HG03571 (cell line): ENCODE measurements around the gene DUSP9.
"Not testable (repeated sequence)": the region's sequence is repeated elsewhere in the genome, so short reads cannot be mapped to it uniquely, and the experiment has no call there.

Experiments
- ATAC-seq: cut with Tn5 transposase; IDR thresholded peaks from one replicate; pipeline ENCODE4 v1.9.1; 2021; ENCODE audit not compliant: unreplicated experiment

The DUSP9 gene

DNA sequence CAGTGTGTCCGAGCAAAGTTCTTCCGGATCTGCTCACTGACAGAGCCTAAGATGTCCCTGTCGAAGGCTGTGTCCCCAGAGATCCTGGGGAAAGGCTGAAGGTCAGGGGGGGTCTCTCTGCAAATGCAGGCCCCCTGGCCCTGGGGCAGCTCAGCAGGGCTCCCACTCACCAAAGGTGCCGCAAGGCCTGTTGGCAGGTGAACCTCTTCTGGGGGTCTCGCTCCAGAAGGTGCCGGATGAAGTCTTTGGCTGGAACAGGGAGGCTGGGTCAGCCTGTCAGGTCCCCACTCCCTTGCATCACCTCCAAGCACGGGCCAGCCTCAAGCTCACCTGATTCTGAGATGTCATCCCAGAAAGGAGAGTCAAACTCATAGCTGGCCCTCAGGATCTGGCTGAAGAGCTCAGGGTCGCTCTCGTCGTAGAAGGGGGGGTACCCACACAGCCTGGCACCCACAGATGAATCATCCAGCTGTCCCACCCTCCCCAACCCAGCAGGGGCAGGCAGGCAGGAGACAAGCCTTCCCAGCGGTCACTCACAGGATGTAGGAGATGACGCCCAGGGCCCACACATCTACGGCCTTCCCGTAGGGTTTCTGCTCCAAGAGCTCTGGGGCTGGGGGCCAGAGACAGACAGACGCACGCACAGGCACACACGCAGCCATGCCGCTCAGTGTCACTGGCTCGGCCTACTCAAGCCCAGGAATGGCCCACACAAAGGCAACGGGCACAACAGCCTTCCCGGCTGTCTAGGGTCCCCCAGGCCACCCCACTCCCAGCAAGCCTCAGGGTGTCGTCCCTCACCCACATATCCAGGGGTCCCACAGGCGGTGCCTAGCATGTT lies 24.0 kb downstream of the DUSP9 start:
- no peak for ATAC-seq

DNA sequence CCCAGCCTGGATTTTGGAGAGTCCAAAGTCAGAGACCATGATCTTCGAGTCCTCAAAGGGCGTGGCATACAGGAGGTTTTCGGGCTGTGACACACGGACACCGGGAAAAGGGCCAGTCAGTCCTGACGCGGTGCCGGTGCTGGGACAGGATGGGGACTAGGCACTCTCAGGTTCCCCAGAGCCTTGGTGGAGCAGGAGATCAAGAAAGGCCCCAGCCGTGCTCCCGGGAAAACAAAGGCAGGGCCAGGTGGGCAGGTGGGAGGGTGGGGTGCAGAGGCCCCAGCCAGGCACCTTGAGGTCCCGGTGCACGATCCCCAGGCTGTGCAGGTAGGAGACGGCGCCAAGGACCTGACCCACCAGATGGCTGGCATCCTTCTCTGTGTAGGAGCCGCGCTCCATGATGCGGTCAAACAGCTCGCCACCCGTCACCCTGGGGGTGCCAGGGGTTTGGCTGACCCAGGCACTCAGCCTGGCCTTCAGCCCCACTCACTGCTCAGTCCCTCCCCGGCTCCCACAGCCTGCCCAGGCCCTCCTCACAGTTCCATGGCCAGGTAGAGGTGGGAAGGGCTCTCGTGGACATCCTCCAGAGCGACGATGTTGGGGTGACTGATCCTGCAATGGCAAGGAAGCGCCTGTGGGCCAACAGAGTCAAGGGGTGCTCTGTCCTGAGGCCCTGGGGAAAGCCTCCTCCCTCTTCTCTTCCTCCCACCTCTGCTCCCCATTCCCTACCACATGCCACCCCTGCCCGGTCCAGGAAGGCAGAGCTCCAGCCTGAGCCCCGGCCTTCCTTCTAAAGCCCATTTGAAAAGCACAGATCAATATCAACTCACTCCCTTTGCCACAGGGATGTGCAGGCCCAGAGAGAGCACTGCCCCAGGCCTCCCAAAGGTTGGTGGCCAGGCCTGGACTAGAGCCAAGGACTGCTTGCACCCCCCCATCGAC lies 24.9 kb downstream of the DUSP9 start:
- ATAC-seq: no peak

DNA sequence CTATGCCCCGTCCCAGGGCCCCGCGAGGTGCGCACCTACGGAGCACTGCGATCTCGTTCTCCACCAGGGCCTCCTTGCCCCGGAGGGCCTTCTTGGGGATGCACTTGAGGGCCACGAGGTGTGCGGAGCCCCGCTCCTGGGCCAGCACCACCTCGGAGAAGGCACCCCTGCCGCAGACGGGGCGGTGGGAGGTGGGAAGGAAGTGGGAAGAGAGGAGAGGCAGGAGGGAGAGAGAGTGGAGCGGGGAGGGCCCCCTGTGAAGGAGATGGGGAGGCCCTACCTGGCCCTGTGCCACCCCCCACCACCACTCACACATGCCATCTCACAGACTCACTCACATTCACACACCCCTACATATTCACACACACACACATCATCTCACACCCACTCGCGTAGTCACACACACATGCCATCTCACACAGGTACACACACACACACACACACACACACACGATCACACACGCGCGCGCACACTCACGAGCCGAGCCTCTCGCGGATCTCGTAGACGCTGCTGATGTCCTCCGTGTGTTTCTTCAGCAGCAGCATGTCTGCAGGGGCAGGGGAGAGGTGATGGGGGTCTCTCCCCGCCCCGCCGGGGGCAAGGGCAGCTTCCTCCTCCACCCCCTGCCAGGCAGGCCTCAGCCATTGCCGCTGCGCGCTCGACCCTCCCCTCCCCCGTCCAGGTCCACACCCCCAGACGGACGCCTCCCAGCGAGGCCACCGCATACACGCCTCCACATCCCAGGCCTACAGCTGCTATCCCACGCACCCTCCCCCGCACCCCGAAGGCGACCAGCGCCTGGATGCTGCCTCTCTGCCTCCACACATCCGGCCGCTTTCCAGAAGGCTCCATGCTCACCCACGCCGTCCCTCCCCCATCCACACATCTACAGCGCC lies 25.8 kb downstream of the DUSP9 start:
- no peak for ATAC-seq

DNA sequence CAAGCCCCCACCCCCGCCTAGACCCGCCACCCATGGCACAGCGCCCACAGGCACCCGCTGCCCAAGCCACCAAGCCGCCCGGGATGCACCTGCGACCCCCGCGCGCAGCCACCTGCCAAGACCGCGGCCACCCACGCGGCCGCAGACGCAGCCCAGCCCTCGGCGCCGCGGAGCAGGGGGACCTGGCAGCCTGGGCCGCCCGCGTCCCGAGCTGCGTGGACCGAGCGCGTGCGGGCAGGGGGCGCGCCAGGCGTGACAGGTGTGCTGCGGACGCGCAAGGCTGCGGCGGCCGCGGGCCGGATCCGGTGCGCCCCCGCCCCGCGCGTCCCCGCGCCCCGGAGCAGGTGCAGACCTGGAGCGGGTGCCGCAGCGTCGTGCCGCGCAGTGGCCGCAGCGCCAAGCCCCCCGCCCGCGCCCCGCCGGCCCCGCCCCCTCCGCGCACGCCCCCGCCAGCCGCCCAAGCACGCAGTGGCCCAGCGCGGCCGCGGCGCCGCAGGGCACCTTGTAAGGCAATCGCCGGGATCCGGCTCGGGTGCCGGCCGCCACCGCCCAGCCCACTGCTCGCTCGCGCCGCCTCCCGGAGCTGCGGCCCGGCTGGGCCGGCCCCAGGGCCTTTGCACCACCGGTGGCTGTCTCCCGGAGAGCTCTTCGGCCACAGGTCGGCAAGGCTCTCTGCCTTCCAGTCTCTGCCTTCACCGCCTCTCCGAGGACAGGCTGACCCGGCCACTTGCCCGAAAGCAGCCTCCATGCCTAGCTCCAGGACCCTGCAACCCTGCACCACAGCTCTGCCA lies 26.6 kb downstream of the DUSP9 start, which contains the start of gene PNCK:
TSS of gene PNCK (minus strand) at position 386 of the 791 bp plus-strand sequence. CDS start 737 bp downstream, outside the sequence.
- no peak for ATAC-seq

DNA sequence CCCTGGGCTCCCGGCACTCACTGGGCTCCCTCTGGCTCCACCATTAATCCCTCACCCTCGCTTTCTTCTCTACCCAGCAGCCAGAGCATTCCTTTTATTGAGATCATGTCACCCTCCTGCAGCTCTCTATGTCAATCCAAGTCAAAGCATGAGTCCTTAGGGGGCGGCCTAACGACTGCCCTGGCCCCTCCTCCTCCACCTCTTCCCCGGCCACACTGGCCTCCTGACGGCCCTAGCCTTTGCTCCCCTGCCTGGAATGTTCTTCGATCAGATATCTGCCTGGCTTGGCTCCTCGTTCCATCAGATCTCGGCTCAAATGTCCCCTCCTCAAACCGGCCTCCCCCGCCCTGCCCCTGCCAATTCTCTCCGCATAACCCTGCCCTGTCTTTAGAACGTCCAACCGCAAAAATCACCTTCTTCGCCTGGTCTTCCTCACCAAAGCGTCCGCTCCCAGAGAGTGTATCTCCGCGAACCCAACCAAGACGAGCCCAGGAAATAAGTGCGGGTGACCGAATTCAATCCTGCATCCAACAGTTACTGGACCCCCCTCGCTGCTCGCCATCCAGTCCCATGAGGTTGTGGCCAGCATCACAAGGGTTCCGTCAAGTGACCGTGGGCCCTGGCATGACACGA lies 27.3 kb downstream of the DUSP9 start:
- ATAC-seq: no peak

DNA sequence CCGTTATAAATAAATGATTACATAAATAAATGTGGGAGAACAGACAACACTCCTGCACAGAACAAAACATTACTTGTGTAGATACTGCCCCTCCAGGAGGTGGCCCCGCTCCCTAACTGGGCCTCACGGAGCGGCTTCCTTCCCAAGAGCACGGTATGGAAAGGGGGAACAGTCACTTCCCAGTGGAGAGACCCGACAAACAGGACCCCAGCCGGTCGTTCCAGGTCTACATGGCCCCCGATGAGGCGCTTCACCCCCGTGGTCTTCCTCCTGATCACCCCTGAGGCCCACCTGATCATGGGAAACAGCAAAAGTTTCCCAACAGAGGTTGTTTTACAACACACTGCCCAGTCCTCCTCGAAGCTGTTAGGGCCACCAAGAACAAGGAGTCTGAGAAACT lies 34.2 kb downstream of the DUSP9 start:
- no peak for ATAC-seq

DNA sequence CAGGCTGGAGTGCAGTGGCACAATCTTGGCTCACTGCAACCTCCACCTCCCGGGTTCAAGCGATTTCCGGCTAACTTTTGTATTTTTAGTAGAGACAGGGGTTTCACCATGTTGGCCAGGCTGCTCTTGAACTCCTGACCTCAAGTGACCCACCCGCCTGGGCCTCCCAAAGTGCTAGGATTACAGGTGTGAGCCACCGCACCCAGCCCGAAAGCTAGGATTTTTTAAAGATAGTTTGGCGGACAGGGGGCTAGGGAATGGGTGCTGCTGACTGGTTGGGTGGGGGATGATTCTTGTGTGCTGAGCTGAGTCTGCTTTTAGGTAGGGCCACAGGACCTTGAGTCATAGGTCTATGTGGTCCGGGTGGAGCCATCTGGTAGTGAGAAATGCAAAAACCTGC lies 36.5 kb downstream of the DUSP9 start:
- not testable (repeated sequence) for ATAC-seq

DNA sequence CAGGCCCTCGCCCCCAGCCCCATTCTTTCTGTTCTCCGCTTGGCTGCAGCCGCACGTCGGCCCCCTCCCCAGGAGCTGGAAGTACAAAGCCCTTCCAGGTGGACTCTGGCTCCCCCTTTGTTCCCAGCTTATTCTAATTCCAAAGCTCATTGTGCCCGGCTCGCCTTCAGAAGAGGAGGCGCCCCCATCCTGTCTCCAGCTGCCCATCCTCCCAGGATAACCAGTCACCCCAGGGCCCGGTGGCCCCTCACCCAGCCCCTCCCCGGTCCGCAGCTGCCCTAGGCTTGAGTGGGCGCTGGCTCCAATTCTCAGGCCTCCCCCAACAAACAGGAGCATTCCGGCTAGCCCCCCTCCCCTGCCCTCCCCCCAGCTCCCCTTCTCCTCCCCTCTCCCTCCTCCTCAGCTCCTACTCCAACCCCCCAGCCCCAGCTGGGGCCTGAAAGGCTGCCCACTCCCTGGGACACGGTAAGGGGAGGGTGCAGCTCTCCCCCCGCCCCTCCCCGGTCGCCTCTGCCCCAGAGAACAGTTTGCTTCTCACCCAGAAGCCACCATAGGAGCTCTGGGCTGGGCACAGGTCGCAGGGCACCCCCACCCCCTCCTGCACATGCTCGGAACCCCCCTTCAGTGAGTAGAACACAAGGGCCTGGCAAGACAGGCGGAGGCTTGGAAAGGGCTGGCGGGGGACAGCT lies 37.6 kb downstream of the DUSP9 start:
- no peak for ATAC-seq

DNA sequence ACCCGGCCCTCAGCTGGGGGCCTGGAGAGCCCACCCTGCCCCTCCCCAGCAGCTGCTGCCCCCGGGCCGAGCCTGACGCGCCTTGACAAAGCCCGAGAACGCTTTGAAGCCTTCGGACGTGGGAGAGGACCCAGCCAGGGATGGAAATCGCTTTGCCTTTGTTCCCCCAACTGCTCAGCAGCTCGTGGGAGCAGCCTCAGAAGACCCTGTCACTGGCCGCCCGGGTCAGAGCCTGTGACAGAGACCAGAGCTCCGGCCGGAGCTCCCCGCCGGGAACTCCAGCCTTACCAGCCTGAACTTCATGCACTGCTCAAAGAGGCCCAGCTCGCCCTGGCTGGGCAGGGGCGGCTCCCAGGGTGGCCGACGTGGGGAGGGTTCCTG lies 38.1 kb downstream of the DUSP9 start:
- ATAC-seq: no peak

DNA sequence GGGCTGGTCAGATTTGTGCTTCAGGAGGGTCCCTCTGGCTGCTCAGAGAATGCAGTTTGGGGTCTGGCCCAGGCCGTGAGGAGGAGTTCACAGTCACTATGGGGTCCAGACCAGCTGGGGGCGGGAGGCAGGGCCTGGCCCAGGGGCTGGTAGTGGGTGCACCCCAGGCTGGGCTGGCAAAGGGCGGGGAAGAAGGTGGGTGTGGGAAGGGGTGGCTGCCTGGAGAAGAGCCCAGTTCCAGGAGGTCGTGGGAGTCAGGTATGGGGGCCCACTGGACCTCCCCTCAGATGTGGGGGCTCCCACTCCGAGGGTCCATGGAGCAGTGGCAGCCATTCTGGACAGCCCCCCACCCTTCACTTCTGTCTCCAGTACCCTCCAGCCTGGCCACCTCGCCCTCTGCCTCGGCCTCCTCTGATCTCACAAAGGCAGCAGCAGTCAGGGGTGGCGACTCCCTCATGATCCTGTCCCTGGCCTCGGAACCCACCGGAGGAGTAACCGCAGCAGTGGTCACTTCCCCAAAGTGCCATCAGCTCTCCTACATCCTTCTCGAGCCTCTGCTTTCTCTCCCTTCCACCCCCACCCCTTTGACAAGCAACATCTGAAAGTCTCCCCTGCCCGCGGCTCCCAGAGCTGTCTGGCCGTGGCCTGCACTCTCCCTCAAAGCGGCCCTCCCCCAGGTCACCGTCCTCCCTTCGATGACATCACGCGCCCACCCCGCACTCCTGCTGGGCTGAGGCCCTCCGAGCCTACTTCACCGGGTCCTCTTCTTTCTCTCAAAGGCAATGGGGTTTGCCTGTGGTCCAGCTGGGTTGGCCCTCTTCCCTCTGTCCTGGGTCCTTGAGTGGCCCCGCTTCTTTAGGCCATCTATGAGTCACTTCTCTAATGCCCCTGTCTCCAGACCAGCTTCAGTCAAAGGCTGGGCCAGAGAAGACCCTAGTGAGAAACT lies 39.0 kb downstream of the DUSP9 start:
- no peak for ATAC-seq

DNA sequence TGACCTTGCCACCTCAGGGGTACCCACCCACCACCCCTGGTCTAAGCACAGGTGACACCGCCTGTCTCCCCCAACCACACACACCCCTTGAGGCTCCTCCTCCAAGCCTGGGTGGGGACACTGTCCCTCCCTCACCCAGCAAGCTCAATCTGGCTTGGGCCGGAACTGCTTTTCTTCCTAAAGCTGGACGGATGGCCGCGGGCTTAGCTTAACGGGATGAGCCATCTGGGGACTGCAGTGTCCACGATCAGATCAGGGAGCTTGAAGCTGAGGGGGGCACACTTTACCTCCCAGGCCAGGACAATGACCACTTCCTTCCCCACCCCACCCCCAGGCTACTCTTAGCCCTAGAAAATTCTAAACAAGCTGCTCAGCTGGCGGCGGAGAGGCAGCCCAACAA lies 39.7 kb downstream of the DUSP9 start:
- ATAC-seq: no peak

DNA sequence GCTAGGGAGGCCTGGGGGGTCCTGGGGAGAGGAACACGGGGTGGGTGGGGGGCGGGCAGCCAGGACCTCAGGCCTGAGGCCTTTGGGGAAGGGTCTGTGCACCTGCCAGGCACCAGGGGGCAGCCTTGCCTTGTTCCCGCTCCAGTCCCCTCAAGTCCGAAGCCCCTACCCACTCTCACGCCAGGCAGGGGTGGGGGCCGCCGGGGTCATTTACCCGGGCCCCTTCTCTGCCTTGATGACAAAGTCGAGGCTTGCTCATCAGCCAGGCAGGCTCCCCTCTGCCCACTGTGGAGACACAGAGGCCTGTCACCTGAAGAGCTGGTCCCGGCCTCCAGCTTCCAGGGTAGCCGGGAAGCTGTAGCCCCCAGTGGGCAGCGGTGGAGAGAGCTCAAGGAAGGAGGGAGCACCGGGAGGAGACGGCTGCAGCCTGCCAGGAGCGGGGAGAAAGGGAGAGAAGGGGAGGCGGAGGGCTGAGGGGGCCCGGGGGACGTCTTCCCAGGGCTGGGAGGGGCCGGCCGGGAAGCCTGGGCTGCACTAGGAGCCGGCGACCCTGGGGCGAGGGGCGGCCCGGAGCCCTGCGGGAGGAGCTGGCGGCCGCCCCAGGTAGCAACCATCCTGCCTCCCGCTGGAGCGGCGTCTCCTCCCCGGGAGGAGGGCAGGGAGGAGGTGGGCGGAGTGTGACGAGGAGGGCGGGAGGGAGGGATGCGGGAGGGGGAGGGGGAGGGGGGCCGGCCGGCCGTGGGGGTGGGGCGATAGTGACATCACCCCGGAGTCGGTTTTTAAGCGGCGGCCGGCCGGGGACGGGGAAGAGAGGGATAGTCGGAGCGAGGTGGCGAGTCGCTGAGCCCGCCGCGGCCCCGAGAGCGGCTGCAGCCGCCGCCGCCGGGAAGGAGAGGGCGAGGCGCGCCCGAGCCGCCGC lies 40.4 kb downstream of the DUSP9 start, which contains the start of gene SLC6A8:
TSS of gene SLC6A8 (plus strand) at position 806 of the 919 bp plus-strand sequence. CDS start 649 bp downstream, outside the sequence.
- no peak for ATAC-seq

DNA sequence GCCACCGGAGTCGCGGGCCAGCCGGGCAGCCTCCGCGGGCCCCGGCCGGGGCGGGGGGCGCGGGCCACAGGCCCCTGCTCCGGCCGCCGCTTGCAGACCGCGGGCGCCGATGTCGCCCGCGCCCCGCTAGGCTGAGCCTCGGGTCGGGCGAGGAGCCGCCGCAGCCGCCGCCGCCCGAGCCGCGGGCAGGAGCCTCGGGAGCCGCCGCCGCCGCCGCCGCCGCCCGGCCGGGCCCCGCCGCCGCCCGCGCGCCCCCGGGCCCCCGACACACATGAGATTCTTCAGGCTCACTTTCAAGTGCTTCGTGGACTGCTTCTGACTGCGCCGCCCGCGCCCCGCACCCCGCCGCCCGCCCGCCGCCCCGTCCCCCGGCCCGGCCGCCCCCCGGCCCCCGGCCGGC lies 41.1 kb downstream of the DUSP9 start:
- no peak for ATAC-seq

DNA sequence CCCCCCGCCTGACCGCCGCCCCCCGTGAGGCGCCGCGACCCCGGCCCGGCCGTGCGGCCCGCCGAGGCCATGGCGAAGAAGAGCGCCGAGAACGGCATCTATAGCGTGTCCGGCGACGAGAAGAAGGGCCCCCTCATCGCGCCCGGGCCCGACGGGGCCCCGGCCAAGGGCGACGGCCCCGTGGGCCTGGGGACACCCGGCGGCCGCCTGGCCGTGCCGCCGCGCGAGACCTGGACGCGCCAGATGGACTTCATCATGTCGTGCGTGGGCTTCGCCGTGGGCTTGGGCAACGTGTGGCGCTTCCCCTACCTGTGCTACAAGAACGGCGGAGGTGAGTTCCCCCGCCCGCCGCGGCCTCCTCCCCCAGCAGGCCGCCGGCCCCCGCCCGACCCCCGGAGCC lies 41.5 kb downstream of the DUSP9 start:
- no peak for ATAC-seq

DNA sequence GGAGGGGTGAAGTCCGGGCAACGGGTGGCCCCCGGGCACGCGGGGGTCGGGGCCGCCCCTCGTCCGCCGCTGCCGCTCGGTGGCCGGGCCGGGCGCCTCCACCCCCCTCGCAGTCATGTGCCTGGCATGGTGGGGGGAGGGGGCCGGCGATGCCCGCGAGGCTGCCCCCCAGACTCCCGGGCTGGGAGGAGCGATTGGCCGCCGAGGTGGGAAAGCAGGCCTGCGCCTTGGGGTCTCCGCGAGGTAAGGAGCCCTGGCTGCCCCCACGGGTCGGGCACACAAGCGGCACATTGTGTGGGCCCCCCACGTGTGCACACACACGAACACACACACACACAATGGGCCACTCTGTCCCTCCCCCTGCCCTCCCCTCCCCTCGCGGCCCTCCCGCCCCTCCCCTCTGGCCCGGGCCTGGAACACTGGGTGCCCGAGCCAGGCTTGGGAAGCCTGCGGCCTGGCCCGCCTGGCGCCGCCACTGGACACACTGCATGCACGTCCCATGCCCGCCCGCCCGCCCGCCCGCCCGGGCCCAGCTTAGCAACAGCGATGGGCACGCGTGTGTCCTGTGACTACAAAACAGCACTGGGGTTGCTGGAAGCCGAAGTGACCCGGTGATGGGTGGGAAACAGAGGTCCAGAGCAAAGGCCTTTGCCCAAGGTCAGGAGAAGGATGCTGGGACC lies 42.0 kb downstream of the DUSP9 start:
- ATAC-seq: no peak
